Activated CD8-positive, alpha-beta memory T cell treated with anti-CD3 and anti-CD28 coated beads, Interleukin-2, amount 10 ng/mL, durations not matched to agents 7 days and 5 days (primary cell): ENCODE results near the gene RAD51B. TPM values are rescaled to one million over a fixed set of nuclear protein-coding genes. Genes with fewer than 3 reads are reported as not detected.
A peak's percentile ranks its signal among the peaks of the same experiment; 100 is the strongest.

Experiments used
- ATAC-seq: fragments of 150-1000 bp; cut with Tn5 transposase; one replicate; pipeline ENCODE4 v1.10.0; 2021; ENCODE audit warnings: moderate library complexity
- CTCF ChIA-PET: fragments of 350-600 bp; sonication (Branson Sonifier 250); formaldehyde crosslinking; loops from one replicate; lab custom pipeline; 2021; ENCODE audit warnings: antibody characterized with exemption; lab: Charles Lee
- DNase-seq: peaks from one replicate; pipeline ENCODE4 v3.0.0-alpha.2; 2020
- H3K27ac Mint-ChIP-seq: one replicate; pipeline ENCODE4 v1.8.0; 2021; ENCODE audit warnings: mild to moderate bottlenecking, mixed read lengths
- H3K27me3 Mint-ChIP-seq: one replicate; pipeline ENCODE4 v1.8.0; 2021; ENCODE audit warnings: mixed read lengths
- H3K36me3 Mint-ChIP-seq: one replicate; pipeline ENCODE4 v1.8.0; 2021; ENCODE audit warnings: mild to moderate bottlenecking, mixed read lengths
- H3K4me1 Mint-ChIP-seq: one replicate; pipeline ENCODE4 v1.8.0; 2021; ENCODE audit warnings: mixed read lengths
- H3K4me3 Mint-ChIP-seq: one replicate; pipeline ENCODE4 v1.8.0; 2021; ENCODE audit warnings: mild to moderate bottlenecking, moderate library complexity, mixed read lengths
- H3K9me3 Mint-ChIP-seq: one replicate; pipeline ENCODE4 v1.8.0; 2022; ENCODE audit warnings: low read depth, mixed read lengths
- total RNA-seq, 2 experiments: library from RNA; stranded (reverse); gene quantifications; one replicate each; pipeline ENCODE4 v1.2.3, GENCODE V29; 2021

Gene RAD51B
- total RNA-seq, 2 experiments from 2014 or later: 35.3 to 55.5 TPM

GRCh38 chr14:68602507-68602906, 782.9 kb downstream of the RAD51B start:
- Mint-ChIP-seq H3K36me3 (no peaks in the 10 kb centered on the region), H3K4me3 (no peak overlapping the region), H3K4me1 (no peaks in the 10 kb centered on the region), H3K27me3 (no peaks in the 10 kb centered on the region), H3K27ac (no peak overlapping the region), H3K9me3 (no peaks in the 10 kb centered on the region)
- DNase-seq (no peak), ATAC-seq (no peak)
- CTCF ChIA-PET: no interaction called here

GRCh38 chr14:68603533-68604360, 784.2 kb downstream of the RAD51B start:
- Mint-ChIP-seq H3K4me1 (no peaks in the 10 kb centered on the region), H3K36me3 (no peaks in the 10 kb centered on the region), H3K27me3 (no peaks in the 10 kb centered on the region), H3K9me3 (no peaks in the 10 kb centered on the region), H3K4me3 (no peak overlapping the region), H3K27ac (no peak overlapping the region)
- CTCF ChIA-PET: no interaction called here
- no peak for ATAC-seq
- no peak for DNase-seq

- CTCF ChIA-PET: no interaction called here
- Mint-ChIP-seq H3K9me3 (no peaks in the 10 kb centered on the region), H3K4me3 (no peak overlapping the region)
Observed at GRCh38 chr14:68604361-68604730, 784.8 kb downstream of the RAD51B start.

GRCh38 chr14:68604822-68605221, 785.2 kb downstream of the RAD51B start:
- ATAC-seq: no peak
- DNase-seq: no peak
- Mint-ChIP-seq H3K36me3 (no peaks in the 10 kb centered on the region), H3K27ac (no peak overlapping the region), H3K9me3 (no peaks in the 10 kb centered on the region), H3K4me1 (no peaks in the 10 kb centered on the region), H3K27me3 (no peaks in the 10 kb centered on the region), H3K4me3 (no peak overlapping the region)
- CTCF ChIA-PET: no interaction called here

More at GRCh38 chr14:68604361-68604730, 784.8 kb downstream of the RAD51B start:
- H3K4me1 Mint-ChIP-seq: no peaks in the 10 kb centered on the region
- H3K27me3 Mint-ChIP-seq: no peaks in the 10 kb centered on the region
- DNase-seq (no peak), ATAC-seq (no peak)
- no peak overlapping the region for H3K27ac Mint-ChIP-seq
- H3K36me3 Mint-ChIP-seq: no peaks in the 10 kb centered on the region

- CTCF ChIA-PET: no interaction called here
- Mint-ChIP-seq H3K27me3 (no peaks in the 10 kb centered on the region), H3K4me3 (no peak overlapping the region), H3K27ac (no peak overlapping the region), H3K4me1 (no peaks in the 10 kb centered on the region), H3K9me3 (no peaks in the 10 kb centered on the region), H3K36me3 (no peaks in the 10 kb centered on the region)
- ATAC-seq (no peak), DNase-seq (no peak)
Observed at GRCh38 chr14:68606176-68606575, 786.6 kb downstream of the RAD51B start.

GRCh38 chr14:68606644-68607043, 787.1 kb downstream of the RAD51B start:
- no peak for ATAC-seq
- H3K4me1 Mint-ChIP-seq: no peaks in the 10 kb centered on the region
- no peaks in the 10 kb centered on the region for H3K9me3 Mint-ChIP-seq
- no peaks in the 10 kb centered on the region for H3K27me3 Mint-ChIP-seq
- H3K27ac Mint-ChIP-seq: no peak overlapping the region
- no peaks in the 10 kb centered on the region for H3K36me3 Mint-ChIP-seq
- CTCF ChIA-PET: no interaction called here
- H3K4me3 Mint-ChIP-seq: no peak overlapping the region
- no peak for DNase-seq

GRCh38 chr14:68607081-68607866, 787.7 kb downstream of the RAD51B start:
- peak overlapping the region; percentile 35 for H3K27ac Mint-ChIP-seq
- H3K36me3 Mint-ChIP-seq: no peaks in the 10 kb centered on the region
- ATAC-seq (no peak), DNase-seq (no peak)
- H3K9me3 Mint-ChIP-seq: no peaks in the 10 kb centered on the region
- H3K27me3 Mint-ChIP-seq: no peaks in the 10 kb centered on the region
- no peak overlapping the region for H3K4me3 Mint-ChIP-seq
- CTCF ChIA-PET: no interaction called here
- no peaks in the 10 kb centered on the region for H3K4me1 Mint-ChIP-seq

- ATAC-seq (no peak), DNase-seq (no peak)
- no peaks in the 10 kb centered on the region for H3K4me1 Mint-ChIP-seq
- CTCF ChIA-PET: no interaction called here
- no peak overlapping the region for H3K27ac Mint-ChIP-seq
- H3K9me3 Mint-ChIP-seq: peaks cover 2% of the 10 kb centered on the region
- H3K36me3 Mint-ChIP-seq: peaks cover 2% of the 10 kb centered on the region
- H3K27me3 Mint-ChIP-seq: no peaks in the 10 kb centered on the region
- H3K4me3 Mint-ChIP-seq: no peak overlapping the region
Observed at GRCh38 chr14:68607867-68608573, 788.4 kb downstream of the RAD51B start.

GRCh38 chr14:68608574-68608962, 789.0 kb downstream of the RAD51B start:
- H3K9me3 Mint-ChIP-seq: peaks cover 2% of the 10 kb centered on the region
- ATAC-seq (no peak), DNase-seq (no peak)
- no peaks in the 10 kb centered on the region for H3K27me3 Mint-ChIP-seq
- CTCF ChIA-PET: no interaction called here
- no peak overlapping the region for H3K4me3 Mint-ChIP-seq
- no peak overlapping the region for H3K27ac Mint-ChIP-seq
- H3K36me3 Mint-ChIP-seq: peaks cover 2% of the 10 kb centered on the region
- no peaks in the 10 kb centered on the region for H3K4me1 Mint-ChIP-seq

GRCh38 chr14:68609012-68609411, 789.4 kb downstream of the RAD51B start:
- DNase-seq (no peak), ATAC-seq (no peak)
- CTCF ChIA-PET: no interaction called here
- Mint-ChIP-seq H3K36me3 (peaks cover 2% of the 10 kb centered on the region), H3K4me1 (no peaks in the 10 kb centered on the region), H3K27ac (no peak overlapping the region), H3K9me3 (peaks cover 6% of the 10 kb centered on the region), H3K4me3 (no peak overlapping the region), H3K27me3 (no peaks in the 10 kb centered on the region)

- CTCF ChIA-PET: no interaction called here
- ATAC-seq (no peak), DNase-seq (no peak)
- Mint-ChIP-seq H3K36me3 (peaks cover 4% of the 10 kb centered on the region), H3K27ac (no peak overlapping the region), H3K4me3 (no peak overlapping the region), H3K9me3 (peaks cover 10% of the 10 kb centered on the region), H3K4me1 (no peaks in the 10 kb centered on the region), H3K27me3 (no peaks in the 10 kb centered on the region)
Observed at GRCh38 chr14:68610251-68610793, 790.7 kb downstream of the RAD51B start.

- Mint-ChIP-seq H3K27me3 (no peaks in the 10 kb centered on the region), H3K4me3 (no peak overlapping the region), H3K36me3 (peaks cover 9% of the 10 kb centered on the region), H3K27ac (no peak overlapping the region), H3K9me3 (peaks cover 18% of the 10 kb centered on the region), H3K4me1 (no peaks in the 10 kb centered on the region)
- no peak for ATAC-seq
- DNase-seq: no peak
- CTCF ChIA-PET: no interaction called here
Observed at GRCh38 chr14:68611599-68611998, 792.0 kb downstream of the RAD51B start.

- peaks cover 23% of the 10 kb centered on the region for H3K9me3 Mint-ChIP-seq
- H3K4me1 Mint-ChIP-seq: no peaks in the 10 kb centered on the region
- H3K27me3 Mint-ChIP-seq: no peaks in the 10 kb centered on the region
- H3K27ac Mint-ChIP-seq: no peak overlapping the region
- CTCF ChIA-PET: interaction anchor here (1.3 kb wide), 1 partner anchor 13 kb away, joined by 3 read pairs; no protein-coding TSS in a partner anchor
- H3K4me3 Mint-ChIP-seq: no peak overlapping the region
- H3K36me3 Mint-ChIP-seq: peaks cover 13% of the 10 kb centered on the region
- DNase-seq: no peak
- ATAC-seq: no peak
Observed at GRCh38 chr14:68612049-68612448, 792.5 kb downstream of the RAD51B start.
